Uterus (tissue), 4 donors: ENCODE measurements around the gene GSTA2. TPM values are rescaled to one million over a fixed set of nuclear protein-coding genes. Genes with fewer than 3 reads are reported as not detected.
"Not testable (repeated sequence)": the region's sequence is repeated elsewhere in the genome, so short reads cannot be mapped to it uniquely, and the experiment has no call there.

Source experiments
- DNase-seq, 2 donors: peaks; one replicate each; pipeline ENCODE4 v3.0.0-alpha.2; 2019 to 2020
- H3K27ac ChIP-seq, 2 donors: fragments of 200-600 bp; sonication (generic); 1 replicate in 1 of 2; 2 replicates in 1 of 2; pipeline ENCODE4 v1.5.1; 2016 to 2018
- H3K27me3 ChIP-seq, 2 donors: fragments of 200-600 bp; sonication (generic); one replicate each; pipeline ENCODE4 v1.5.1; 2018 to 2019; ENCODE audit warnings: control low read depth in 1 of 2
- H3K36me3 ChIP-seq, 2 donors: fragments of 200-600 bp; sonication (generic); one replicate each; pipeline ENCODE4 v1.5.1; 2019; ENCODE audit warnings: control low read depth in 1 of 2
- H3K4me1 ChIP-seq, 2 donors: fragments of 200-600 bp; sonication (generic); one replicate each; pipeline ENCODE4 v1.5.1; 2018 to 2019; ENCODE audit warnings: control low read depth in 1 of 2
- H3K4me3 ChIP-seq, 2 donors: fragments of 200-600 bp; sonication (generic); 1 replicate in 1 of 2; 2 replicates in 1 of 2; pipeline ENCODE4 v1.5.1; 2018 to 2019; ENCODE audit warnings: mild to moderate bottlenecking in 1 of 2
- H3K9me3 ChIP-seq, 2 donors: fragments of 200-600 bp; sonication (generic); one replicate each; pipeline ENCODE4 v1.5.1; 2019; ENCODE audit warnings: control low read depth in 1 of 2
- POLR2A ChIP-seq, 2 donors: fragments of 450-650 bp; IDR thresholded peaks; one replicate each; pipeline ENCODE4 v1.6.1; 2016; ENCODE audit warnings: antibody characterized with exemption in 2 of 2, mild to moderate bottlenecking in 1 of 2, moderate library complexity in 1 of 2
- intact Hi-C: fragments of 100-400 bp; cut with DNase I; formaldehyde crosslinking; loops from one replicate; pipeline ENCODE4 v1.15.1; 2023; ENCODE audit warnings: low total_unique reads
- total RNA-seq, 4 donors: library from RNA; depleted of rRNA in 3 of 4; stranded (reverse); fragments of >200 nt in 3 of 4; gene quantifications; one replicate each; pipeline versions ENCODE4 v1.1.0 to v1.2.4, GENCODE V29; 2014 to 2023
- TF ChIP-seq, protein P1 (sequence below), 4 experiments: fragments of 200-600 bp in 2 of 4; fragments of 450-650 bp in 2 of 4; sonication (generic) in 2 of 4; IDR thresholded peaks; one replicate each; pipeline ENCODE4 v1.5.1; 2016 to 2019; ENCODE audit warnings: antibody characterized with exemption in 4 of 4, mild to moderate bottlenecking in 2 of 4, moderate library complexity in 1 of 4
- donor health status: DM: yes; HTN: yes; CAD: no.

Gene GSTA2
- total RNA-seq, result not detected

DNA sequence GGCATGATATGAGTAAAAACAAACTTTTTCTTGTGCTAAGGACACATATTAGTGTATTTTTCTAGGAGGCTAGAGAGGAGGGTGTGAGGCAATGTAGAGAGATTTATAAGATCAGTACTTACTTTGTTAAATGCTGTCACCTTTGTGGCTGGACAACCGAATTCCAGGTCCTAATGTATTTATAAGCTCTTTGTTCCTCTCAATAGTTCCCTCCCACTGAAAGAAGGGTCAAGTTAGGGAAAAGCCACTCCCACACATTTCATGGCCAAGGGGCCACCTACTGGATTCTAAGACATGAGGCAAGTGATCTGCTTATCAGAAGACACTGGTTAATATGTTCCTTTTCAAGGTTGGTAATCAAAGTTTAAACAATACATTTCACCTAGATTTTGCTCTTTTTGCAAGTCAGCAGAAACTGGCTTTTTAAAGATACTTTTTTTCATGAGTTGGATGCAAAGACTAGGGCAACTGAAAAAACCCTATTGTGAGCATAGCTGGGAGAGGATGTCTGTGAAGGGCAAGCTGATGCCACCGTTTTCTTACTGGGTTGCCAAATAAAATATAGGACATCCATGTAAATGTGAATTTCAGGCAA lies at the start of gene GSTA2:
TSS of gene GSTA2 (minus strand) at position 154 of the 595 bp plus-strand sequence. CDS start 5,528 bp downstream, outside the sequence.
- H3K9me3 ChIP-seq, H3K36me3 ChIP-seq, intact Hi-C loops, H3K4me3 ChIP-seq, H3K27ac ChIP-seq, DNase-seq, H3K4me1 ChIP-seq, H3K27me3 ChIP-seq: not testable (repeated sequence)

DNA sequence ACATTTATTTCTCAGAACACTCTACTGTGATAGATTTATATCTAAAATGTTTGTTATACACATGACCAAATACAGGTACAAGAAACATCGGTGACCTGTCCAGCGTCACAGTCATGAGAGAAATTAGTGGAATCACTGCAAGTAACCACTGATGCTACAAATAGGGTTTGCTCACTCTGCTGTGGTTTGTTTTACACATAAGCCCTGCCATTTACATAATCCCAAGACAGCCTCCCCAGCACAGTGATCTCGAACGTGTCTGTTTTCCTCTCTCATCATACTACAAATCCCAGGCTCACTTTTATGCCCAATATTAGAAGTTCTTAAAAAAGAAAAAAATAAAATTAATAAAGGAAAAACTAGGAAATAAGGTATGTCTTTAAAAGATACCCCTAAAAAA lies 46.5 kb upstream of the GSTA2 start:
- intact Hi-C loops, H3K27ac ChIP-seq, H3K36me3 ChIP-seq, H3K9me3 ChIP-seq, DNase-seq, H3K4me1 ChIP-seq, H3K4me3 ChIP-seq, H3K27me3 ChIP-seq: not testable (repeated sequence)

DNA sequence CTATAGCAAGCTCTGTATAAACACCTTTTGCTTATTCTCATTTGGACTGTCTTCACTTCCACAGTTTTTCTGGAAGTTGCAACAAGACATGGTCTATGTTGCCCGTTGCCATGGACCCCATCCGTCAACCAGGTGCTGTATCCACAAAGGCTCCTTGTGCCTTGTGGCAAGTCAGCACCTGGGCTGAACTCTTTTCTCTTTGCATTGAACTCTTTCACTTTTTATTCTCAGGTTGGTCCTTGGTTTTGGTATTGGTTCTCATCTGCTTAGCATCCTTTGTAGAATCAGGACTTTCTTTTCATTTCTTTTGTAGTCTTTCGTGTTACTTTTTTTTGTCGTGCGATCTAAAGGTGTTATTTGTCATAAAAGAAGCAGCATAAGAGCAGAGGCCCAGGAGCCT lies 45.4 kb upstream of the GSTA2 start:
- no peaks in the 10 kb centered on the region for H3K36me3 ChIP-seq
- DNase-seq, result no peak
- H3K27me3 ChIP-seq, result no peaks in the 10 kb centered on the region
- H3K9me3 ChIP-seq, result no peaks in the 10 kb centered on the region
- H3K27ac ChIP-seq, result no peak overlapping the region
- H3K4me1 ChIP-seq, result no peaks in the 10 kb centered on the region
- intact Hi-C loops, result no loop called here
- H3K4me3 ChIP-seq, result no peak overlapping the region
- no peak for TF ChIP-seq POLR2A (IDR thresholded peaks at IDR 0.05)
- TF ChIP-seq, protein P1, sequence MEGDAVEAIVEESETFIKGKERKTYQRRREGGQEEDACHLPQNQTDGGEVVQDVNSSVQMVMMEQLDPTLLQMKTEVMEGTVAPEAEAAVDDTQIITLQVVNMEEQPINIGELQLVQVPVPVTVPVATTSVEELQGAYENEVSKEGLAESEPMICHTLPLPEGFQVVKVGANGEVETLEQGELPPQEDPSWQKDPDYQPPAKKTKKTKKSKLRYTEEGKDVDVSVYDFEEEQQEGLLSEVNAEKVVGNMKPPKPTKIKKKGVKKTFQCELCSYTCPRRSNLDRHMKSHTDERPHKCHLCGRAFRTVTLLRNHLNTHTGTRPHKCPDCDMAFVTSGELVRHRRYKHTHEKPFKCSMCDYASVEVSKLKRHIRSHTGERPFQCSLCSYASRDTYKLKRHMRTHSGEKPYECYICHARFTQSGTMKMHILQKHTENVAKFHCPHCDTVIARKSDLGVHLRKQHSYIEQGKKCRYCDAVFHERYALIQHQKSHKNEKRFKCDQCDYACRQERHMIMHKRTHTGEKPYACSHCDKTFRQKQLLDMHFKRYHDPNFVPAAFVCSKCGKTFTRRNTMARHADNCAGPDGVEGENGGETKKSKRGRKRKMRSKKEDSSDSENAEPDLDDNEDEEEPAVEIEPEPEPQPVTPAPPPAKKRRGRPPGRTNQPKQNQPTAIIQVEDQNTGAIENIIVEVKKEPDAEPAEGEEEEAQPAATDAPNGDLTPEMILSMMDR (IDR thresholded peaks at IDR 0.05), result no peak

DNA sequence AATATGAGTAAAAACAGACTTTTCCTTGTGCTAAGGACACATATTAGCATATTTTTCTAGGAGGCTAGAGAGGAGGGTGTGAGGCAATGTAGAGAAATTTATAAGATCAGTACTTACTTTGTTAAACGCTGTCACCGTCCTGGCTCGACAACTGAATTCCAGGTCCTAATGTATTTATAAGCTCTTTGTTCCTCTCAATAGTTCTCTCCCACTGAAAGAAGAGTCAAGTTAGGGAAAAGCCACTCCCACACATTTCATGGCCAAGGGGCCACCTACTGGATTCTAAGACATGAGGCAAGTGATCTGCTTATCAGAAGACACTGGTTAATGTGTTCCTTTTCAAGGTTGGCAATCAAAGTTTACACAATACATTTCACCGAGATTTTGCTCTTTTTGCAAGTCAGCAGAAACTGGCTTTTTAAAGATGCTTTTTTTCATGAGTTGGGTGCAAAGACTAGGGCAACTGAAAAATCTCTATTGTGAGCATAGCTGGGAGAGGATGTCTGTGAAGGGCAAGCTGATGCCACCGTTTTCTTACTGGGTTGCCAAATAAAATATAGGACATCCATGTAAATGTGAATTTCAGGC lies 40.5 kb upstream of the GSTA2 start, which contains the start of gene GSTA1:
TSS of gene GSTA1 (minus strand) at position 149 of the 588 bp plus-strand sequence. CDS start 4,549 bp downstream, outside the sequence.
- H3K27ac ChIP-seq, H3K9me3 ChIP-seq, H3K4me3 ChIP-seq, H3K4me1 ChIP-seq, H3K27me3 ChIP-seq, DNase-seq, intact Hi-C loops, H3K36me3 ChIP-seq: not testable (repeated sequence)

DNA sequence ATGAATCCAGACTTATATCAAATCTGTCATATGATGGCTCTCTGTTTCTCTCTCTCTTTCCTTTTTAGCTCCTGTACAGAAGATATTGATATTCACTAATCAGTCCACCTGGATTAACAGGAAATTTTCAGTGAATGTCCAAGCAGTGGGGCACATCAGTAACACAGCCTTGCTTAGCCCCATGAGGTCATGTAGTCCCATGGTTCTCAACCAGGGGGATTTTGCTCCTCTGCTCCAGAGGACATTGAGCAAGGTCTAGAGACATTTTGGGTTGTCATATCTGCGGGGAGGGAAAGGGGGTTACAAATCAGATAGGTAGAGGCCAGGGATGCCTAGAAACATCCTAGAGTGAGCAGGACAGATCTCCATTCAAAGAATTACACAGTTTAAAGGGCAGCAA lies 39.5 kb upstream of the GSTA2 start:
- H3K9me3 ChIP-seq, result no peaks in the 10 kb centered on the region
- no peaks in the 10 kb centered on the region for H3K4me1 ChIP-seq
- H3K27ac ChIP-seq, result no peak overlapping the region
- no peak overlapping the region for H3K4me3 ChIP-seq
- no peak for DNase-seq
- TF ChIP-seq, protein P1 (IDR thresholded peaks at IDR 0.05), result no peak
- TF ChIP-seq POLR2A (IDR thresholded peaks at IDR 0.05), result no peak
- intact Hi-C loops, result no loop called here
- no peaks in the 10 kb centered on the region for H3K27me3 ChIP-seq
- H3K36me3 ChIP-seq, result no peaks in the 10 kb centered on the region

DNA sequence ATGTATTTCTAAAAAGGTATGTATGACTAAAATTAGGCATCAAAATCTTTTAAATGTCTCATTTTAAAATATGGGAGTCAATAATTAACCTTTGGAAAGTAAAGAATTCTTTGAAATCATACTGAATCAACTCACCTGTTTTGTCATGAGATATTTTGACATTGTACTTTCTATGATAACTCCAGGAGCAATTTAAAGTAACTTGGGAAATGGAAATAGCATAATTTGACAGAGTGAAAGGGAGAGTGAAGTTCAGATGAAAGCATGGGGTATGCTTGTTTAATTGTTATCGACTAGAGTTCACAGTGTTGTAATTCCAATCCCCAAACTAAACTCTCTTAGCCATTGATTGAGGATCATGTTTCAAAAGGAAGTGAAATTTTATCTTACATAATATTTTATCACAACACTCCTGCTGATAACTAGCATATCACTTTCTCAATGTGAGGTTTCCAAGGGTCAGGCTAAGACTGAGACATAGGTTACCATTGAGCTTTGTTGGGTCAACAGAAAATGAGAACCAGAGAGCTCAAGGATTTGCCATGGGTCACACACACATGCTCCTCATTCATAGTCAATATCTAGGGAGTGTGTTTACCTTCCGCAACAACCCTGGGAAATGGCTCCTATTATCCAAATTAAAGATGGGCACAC lies 38.0 kb upstream of the GSTA2 start:
- Histone ChIP-seq H3K36me3 (no peaks in the 10 kb centered on the region), H3K27ac (no peak overlapping the region), H3K27me3 (no peaks in the 10 kb centered on the region), H3K9me3 (no peaks in the 10 kb centered on the region), H3K4me3 (no peak overlapping the region), H3K4me1 (no peaks in the 10 kb centered on the region)
- intact Hi-C loops, result no loop called here
- DNase-seq, result no peak
- TF ChIP-seq POLR2A (IDR thresholded peaks at IDR 0.05), result no peak
- TF ChIP-seq, protein P1 (IDR thresholded peaks at IDR 0.05), result no peak

DNA sequence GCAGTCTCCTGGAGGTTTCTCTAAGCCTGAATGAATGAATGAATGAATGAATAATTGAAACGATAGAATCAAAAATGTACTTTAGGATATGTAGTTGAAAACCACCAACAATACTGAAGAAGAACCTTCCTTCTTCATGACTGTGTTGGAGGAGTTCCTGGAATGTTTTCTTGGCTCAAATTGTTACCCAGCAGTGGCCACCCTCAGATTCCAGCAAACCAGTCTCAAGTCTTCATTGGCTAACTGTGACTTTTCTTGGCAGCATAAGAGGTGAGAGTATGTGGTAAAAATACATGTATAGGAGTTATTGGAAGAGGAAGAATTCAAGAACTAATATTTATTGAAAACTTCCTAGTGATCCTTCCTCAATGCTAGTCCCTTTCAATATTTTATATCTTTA lies 36.0 kb upstream of the GSTA2 start:
- H3K9me3 ChIP-seq, DNase-seq, intact Hi-C loops, H3K27ac ChIP-seq, H3K36me3 ChIP-seq, H3K4me3 ChIP-seq, H3K27me3 ChIP-seq, H3K4me1 ChIP-seq: not testable (repeated sequence)

DNA sequence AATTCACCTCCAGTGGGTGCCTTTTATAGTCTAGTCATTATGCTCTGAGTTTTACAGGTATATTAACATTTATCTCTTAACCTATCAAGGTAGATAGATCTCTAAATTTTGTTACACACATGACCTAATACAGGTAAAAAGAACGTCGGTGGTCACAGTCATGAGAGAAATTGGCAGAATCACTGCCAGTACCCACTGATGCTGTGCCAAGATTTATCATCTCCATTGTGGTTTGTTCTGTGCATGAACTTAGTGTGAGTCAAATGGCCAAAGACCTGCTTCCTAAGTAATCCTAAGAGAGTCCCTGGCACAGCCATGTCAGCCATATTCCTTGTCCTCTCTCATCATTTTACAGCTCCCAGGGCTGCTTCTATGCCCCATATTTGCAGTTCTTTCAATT lies 31.1 kb upstream of the GSTA2 start:
- H3K4me3 ChIP-seq, intact Hi-C loops: not testable (repeated sequence)

More for the DNA sequence above, 31.1 kb upstream of the GSTA2 start:
- H3K9me3 ChIP-seq, H3K27ac ChIP-seq, DNase-seq, H3K4me1 ChIP-seq, H3K36me3 ChIP-seq, H3K27me3 ChIP-seq: not testable (repeated sequence)
